ENCODE data around the gene TOMM7.
A peak's percentile ranks its signal among the peaks of the same experiment; 100 is the strongest.

The TOMM7 gene

GRCh38 chr7:22822486-22823141 lies at the start of gene TOMM7:
Gene TOMM7, minus strand, starts transcription at chr7:22822849. Its CDS starts 70 bp downstream, at chr7:22822779.
- TF ChIP-seq MYC (IDR thresholded peaks at IDR 0.05; ENCODE audit: low read depth, low read length) (peak; percentile 53), POLR2A (IDR thresholded peaks at IDR 0.05; ENCODE audit: extremely low read depth, insufficient read length) (peak; percentile 91), CTCF (IDR thresholded peaks at IDR 0.05; ENCODE audit: low read depth, low read length) (no peak)
- TF ChIP-seq, protein P1, sequence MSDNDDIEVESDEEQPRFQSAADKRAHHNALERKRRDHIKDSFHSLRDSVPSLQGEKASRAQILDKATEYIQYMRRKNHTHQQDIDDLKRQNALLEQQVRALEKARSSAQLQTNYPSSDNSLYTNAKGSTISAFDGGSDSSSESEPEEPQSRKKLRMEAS (IDR thresholded peaks at IDR 0.05; ENCODE audit: low read depth, low read length), result peak; percentile 75
- DNase-seq (ENCODE audit: low read depth), result peak; percentile 99
- peak within 1 kb of the TSS; percentile 97 for H3K4me3 ChIP-seq (ENCODE audit: low read depth, low read length)

GRCh38 chr7:22872096-22872807 lies 49.6 kb upstream of the TOMM7 start:
- TF ChIP-seq CTCF (IDR thresholded peaks at IDR 0.05; ENCODE audit: low read depth, low read length) (no peak), MYC (IDR thresholded peaks at IDR 0.05; ENCODE audit: low read depth, low read length) (no peak), POLR2A (IDR thresholded peaks at IDR 0.05; ENCODE audit: extremely low read depth, insufficient read length) (no peak)
- TF ChIP-seq, protein P1 (IDR thresholded peaks at IDR 0.05; ENCODE audit: low read depth, low read length), result no peak
- no peak overlapping the region for H3K4me3 ChIP-seq (ENCODE audit: low read depth, low read length)
- DNase-seq (ENCODE audit: low read depth), result peak; percentile 34

DNA sequence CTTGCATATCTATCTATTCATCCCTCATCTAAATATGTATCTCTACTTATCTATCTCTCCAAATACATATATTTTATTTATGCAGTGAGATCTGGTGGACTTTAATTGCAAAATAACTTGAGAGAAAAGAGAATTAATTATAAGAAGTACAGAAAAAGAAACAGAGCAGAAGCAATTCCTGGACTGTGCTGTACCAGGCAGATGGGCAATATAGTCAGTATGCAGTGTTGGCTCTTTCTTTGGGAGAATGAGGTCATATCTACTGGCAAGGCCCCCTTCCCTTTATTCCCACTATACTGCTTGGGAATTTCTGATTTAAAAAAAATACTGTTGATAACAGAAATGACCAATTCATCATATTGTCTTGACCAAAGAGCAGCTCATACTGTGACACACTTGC lies 49.0 kb upstream of the TOMM7 start:
- no peak for DNase-seq (ENCODE audit: low read depth)
- no peak overlapping the region for H3K4me3 ChIP-seq (ENCODE audit: low read depth, low read length)
- no peak for TF ChIP-seq POLR2A (IDR thresholded peaks at IDR 0.05; ENCODE audit: extremely low read depth, insufficient read length)

GRCh38 chr7:22868509-22868908 lies 45.9 kb upstream of the TOMM7 start:
- no peak overlapping the region for H3K4me3 ChIP-seq (ENCODE audit: low read depth, low read length)
- no peak for TF ChIP-seq POLR2A (IDR thresholded peaks at IDR 0.05; ENCODE audit: extremely low read depth, insufficient read length)
- no peak for TF ChIP-seq CTCF (IDR thresholded peaks at IDR 0.05; ENCODE audit: low read depth, low read length)
- TF ChIP-seq MYC (IDR thresholded peaks at IDR 0.05; ENCODE audit: low read depth, low read length), result no peak
- TF ChIP-seq, protein P1 (IDR thresholded peaks at IDR 0.05; ENCODE audit: low read depth, low read length), result no peak
- no peak for DNase-seq (ENCODE audit: low read depth)

DNA sequence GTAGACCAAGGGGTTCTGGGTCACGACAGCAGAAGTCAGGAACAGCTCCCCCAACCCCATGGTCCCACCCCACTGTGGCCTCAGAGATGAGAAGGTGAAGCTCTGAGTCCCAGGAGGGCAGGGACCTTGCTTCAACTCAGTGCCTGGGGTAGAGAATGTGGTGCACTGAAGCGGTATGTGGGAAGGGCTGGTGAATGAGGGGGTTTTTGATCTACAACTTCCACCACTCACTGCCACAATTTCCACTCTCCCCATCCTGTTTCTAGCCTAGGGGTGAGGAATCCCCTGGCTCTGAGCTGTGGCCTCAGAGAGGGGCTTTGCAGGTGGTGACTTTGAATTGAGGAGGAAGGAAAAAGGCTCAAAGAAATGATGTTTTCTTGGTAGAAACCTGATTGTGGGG lies 44.9 kb upstream of the TOMM7 start:
- TF ChIP-seq CTCF (IDR thresholded peaks at IDR 0.05; ENCODE audit: low read depth, low read length) (no peak), POLR2A (IDR thresholded peaks at IDR 0.05; ENCODE audit: extremely low read depth, insufficient read length) (no peak), MYC (IDR thresholded peaks at IDR 0.05; ENCODE audit: low read depth, low read length) (no peak)
- TF ChIP-seq, protein P1 (IDR thresholded peaks at IDR 0.05; ENCODE audit: low read depth, low read length), result no peak
- H3K4me3 ChIP-seq (ENCODE audit: low read depth, low read length), result no peak overlapping the region
- DNase-seq (ENCODE audit: low read depth), result peak; percentile 40

GRCh38 chr7:22867003-22867402 lies 44.4 kb upstream of the TOMM7 start:
- no peak for DNase-seq (ENCODE audit: low read depth)
- H3K4me3 ChIP-seq (ENCODE audit: low read depth, low read length), result no peak overlapping the region
- no peak for TF ChIP-seq CTCF (IDR thresholded peaks at IDR 0.05; ENCODE audit: low read depth, low read length)
- TF ChIP-seq, protein P1 (IDR thresholded peaks at IDR 0.05; ENCODE audit: low read depth, low read length), result no peak
- TF ChIP-seq MYC (IDR thresholded peaks at IDR 0.05; ENCODE audit: low read depth, low read length), result no peak
- no peak for TF ChIP-seq POLR2A (IDR thresholded peaks at IDR 0.05; ENCODE audit: extremely low read depth, insufficient read length)
